Panc1 (cell line): ENCODE results near the gene MAEA. TPM values are rescaled to one million over a fixed set of nuclear protein-coding genes. Genes with fewer than 3 reads are reported as not detected.

Experiments
- ATAC-seq: fragments of 200-7000 bp; cut with Tn5 transposase; 2 replicates; pipeline ENCODE4 v1.9.1; 2020; ENCODE audit warnings: mild to moderate bottlenecking, moderate library complexity
- BruUV-seq: library from RNA; stranded (reverse); fragments of 400-500 nt; replicated peaks from 2 replicates; lab custom pipeline; 2021; lab: Mats Ljungman, UMichigan
- CTCF ChIA-PET: fragments of 300-600 bp; sonication (Branson Sonifier 250); formaldehyde crosslinking; loops from one replicate; lab custom pipeline; 2022; ENCODE audit warnings: antibody characterized with exemption; lab: Charles Lee
- POLR2A ChIA-PET: fragments of 300-600 bp; sonication (Branson Sonifier 250); formaldehyde crosslinking; loops from one replicate; lab custom pipeline; 2022; ENCODE audit warnings: antibody characterized with exemption; lab: Charles Lee
- DNase-seq: peaks from one replicate; pipeline ENCODE4 v3.0.0-alpha.2; 2010; ENCODE audit warnings: low read depth, low spot score
- H3K27ac ChIP-seq: 2 replicates; pipeline ENCODE4 v1.5.1; 2011; ENCODE audit warnings: mild to moderate bottlenecking, low read length, inconsistent platforms
- H3K27me3 ChIP-seq: fragments of 200-500 bp; sonication (Bioruptor generic); 2 replicates; pipeline ENCODE4 v1.6.0; 2014; ENCODE audit warnings: low read length, inconsistent platforms; ENCODE audit not compliant: control insufficient read depth, insufficient read depth
- H3K36me3 ChIP-seq: fragments of 200-500 bp; sonication (Bioruptor generic); 2 replicates; pipeline ENCODE4 v1.5.1; 2014; ENCODE audit warnings: inconsistent platforms, mild to moderate bottlenecking, low read length, moderate library complexity; ENCODE audit not compliant: control insufficient read depth, insufficient read depth
- H3K4me1 ChIP-seq: 2 replicates; pipeline ENCODE4 v1.5.1; 2011; ENCODE audit warnings: inconsistent platforms, mild to moderate bottlenecking, low read length, moderate library complexity; ENCODE audit not compliant: control insufficient read depth, insufficient read depth
- H3K4me3 ChIP-seq, 2 experiments: 2 replicates each; pipeline ENCODE4 v1.5.1; 2011 to 2012; ENCODE audit warnings: low read depth in 2 of 2, low read length in 2 of 2, mild to moderate bottlenecking in 2 of 2, inconsistent platforms in 1 of 2, moderate library complexity in 1 of 2
- H3K9me3 ChIP-seq: fragments of 200-500 bp; sonication (Bioruptor generic); 2 replicates; pipeline ENCODE4 v1.5.1; 2014; ENCODE audit warnings: low read depth, mild to moderate bottlenecking, inconsistent platforms, low read length, moderate library complexity; ENCODE audit not compliant: control insufficient read depth, insufficient read depth
- CTCF ChIP-seq: fragments of 450-650 bp; IDR thresholded peaks from 2 replicates; pipeline ENCODE4 v1.5.1; 2017; ENCODE audit warnings: mild to moderate bottlenecking
- POLR2AphosphoS5 ChIP-seq: IDR thresholded peaks from 2 replicates; pipeline ENCODE4 v1.6.1; 2012; ENCODE audit warnings: mild to moderate bottlenecking, low read depth, low read length, moderate library complexity
- SIN3A ChIP-seq: IDR thresholded peaks from 2 replicates; pipeline ENCODE4 v1.6.1; 2012; ENCODE audit warnings: low read depth, mild to moderate bottlenecking, low read length, moderate library complexity, borderline replicate concordance; ENCODE audit not compliant: insufficient read depth
- TCF7L2 ChIP-seq: IDR thresholded peaks from 2 replicates; pipeline ENCODE4 v1.6.1; 2011; ENCODE audit warnings: mild to moderate bottlenecking, low read depth, low read length, inconsistent platforms
- in situ Hi-C: cut with HindIII; loops from 2 replicates; pipeline ENCODE4 v1.10.0; 2016; ENCODE audit warnings: low sequenced_read_pairs, low pct_unique_long_range_greater_than_20kb
- intact Hi-C: fragments of 100-400 bp; cut with micrococcal nuclease; formaldehyde crosslinking; loops from one replicate; pipeline ENCODE4 v1.10.0; 2022; ENCODE audit not compliant: unreplicated experiment
- total RNA-seq: library from RNA; stranded (reverse); gene quantifications from one replicate; pipeline ENCODE4 v1.2.1, GENCODE V29; 2021; ENCODE audit not compliant: unreplicated experiment
- TF ChIP-seq, protein P1 (sequence below), 2 experiments: IDR thresholded peaks; 2 replicates each; pipeline ENCODE4 v1.6.1; 2011 to 2012; ENCODE audit warnings: low read depth in 2 of 2, control low read depth in 1 of 2, low read length in 1 of 2, mild to moderate bottlenecking in 1 of 2, moderate library complexity in 1 of 2; ENCODE audit not compliant: insufficient read depth in 1 of 2

Gene MAEA
- total RNA-seq, 1 experiment from 2014 or later, result 62.3 TPM

GRCh38 chr4:1299301-1299860, 9.7 kb downstream of the MAEA start:
- TF ChIP-seq SIN3A (no peak), POLR2AphosphoS5 (no peak), TCF7L2 (no peak), CTCF (no peak)
- TF ChIP-seq, protein P1, sequence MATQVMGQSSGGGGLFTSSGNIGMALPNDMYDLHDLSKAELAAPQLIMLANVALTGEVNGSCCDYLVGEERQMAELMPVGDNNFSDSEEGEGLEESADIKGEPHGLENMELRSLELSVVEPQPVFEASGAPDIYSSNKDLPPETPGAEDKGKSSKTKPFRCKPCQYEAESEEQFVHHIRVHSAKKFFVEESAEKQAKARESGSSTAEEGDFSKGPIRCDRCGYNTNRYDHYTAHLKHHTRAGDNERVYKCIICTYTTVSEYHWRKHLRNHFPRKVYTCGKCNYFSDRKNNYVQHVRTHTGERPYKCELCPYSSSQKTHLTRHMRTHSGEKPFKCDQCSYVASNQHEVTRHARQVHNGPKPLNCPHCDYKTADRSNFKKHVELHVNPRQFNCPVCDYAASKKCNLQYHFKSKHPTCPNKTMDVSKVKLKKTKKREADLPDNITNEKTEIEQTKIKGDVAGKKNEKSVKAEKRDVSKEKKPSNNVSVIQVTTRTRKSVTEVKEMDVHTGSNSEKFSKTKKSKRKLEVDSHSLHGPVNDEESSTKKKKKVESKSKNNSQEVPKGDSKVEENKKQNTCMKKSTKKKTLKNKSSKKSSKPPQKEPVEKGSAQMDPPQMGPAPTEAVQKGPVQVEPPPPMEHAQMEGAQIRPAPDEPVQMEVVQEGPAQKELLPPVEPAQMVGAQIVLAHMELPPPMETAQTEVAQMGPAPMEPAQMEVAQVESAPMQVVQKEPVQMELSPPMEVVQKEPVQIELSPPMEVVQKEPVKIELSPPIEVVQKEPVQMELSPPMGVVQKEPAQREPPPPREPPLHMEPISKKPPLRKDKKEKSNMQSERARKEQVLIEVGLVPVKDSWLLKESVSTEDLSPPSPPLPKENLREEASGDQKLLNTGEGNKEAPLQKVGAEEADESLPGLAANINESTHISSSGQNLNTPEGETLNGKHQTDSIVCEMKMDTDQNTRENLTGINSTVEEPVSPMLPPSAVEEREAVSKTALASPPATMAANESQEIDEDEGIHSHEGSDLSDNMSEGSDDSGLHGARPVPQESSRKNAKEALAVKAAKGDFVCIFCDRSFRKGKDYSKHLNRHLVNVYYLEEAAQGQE (IDR thresholded peaks at IDR 0.05; ENCODE audit: insufficient read depth in 1 of 2, low read depth in 2 of 2, low read length in 1 of 2), result no peak
- Histone ChIP-seq H3K36me3 (0 out of 2 replicates have a peak, but pooled peaks cover 3% of the 10 kb centered on the region), H3K9me3 (no peaks in the 10 kb centered on the region), H3K4me1 (peaks cover 6% of the 10 kb centered on the region), H3K4me3 (no peak overlapping the region), H3K27ac (no peak overlapping the region), H3K27me3 (no peaks in the 10 kb centered on the region)
- no peak for DNase-seq
- CTCF ChIA-PET, result no interaction called here
- no peak for ATAC-seq
- intact Hi-C loops (no loop called here), in situ Hi-C loops (no loop called here)
- BruUV-seq, result no TSS peak
- POLR2A ChIA-PET, result no interaction called here

DNA sequence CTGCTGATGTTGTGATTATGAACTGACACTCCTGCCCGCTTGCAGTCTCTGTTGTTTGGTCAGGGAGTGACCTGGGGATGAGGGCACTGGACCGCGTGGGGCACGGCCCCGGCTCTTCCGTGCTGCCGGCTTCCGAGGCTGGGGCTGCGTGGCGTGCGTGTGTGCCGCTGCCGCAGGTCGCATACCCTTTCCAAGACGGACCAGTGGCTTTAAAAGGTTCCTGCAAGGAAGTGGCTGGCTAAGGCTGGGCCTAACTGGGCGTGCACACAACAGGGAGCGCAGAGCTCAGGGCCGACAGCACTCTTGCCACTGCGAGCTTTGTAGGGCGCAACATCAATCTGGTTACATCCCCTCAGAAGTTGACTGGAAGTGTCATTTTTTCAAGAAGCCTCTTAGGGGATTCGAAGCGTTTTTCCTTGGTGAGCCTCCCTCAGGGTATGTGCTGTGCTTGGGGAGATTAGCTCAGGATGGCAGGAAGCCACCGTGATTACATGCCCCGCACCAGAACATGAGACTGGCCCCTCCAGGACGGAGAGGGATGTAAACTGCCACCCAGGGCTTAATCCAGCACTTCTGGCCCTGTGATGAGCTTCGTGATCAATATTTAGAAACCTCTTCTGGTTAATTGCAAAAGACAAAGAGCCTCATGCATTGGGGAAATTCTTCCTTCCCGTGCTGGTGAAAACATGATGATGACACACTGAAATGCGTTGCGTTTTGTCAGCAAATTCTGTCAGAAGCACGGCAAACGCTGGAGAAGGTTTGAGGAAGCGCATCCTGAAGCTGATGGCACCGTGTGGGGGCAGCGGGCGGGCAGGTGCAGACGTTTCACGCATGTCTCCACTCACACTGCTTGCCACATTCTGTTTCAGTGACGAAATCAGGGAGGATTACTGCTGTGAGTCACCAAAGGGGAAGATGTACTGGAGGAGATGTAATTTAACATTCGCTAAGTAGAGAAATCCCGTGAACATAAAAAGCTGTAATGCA, 11.1 kb downstream of the MAEA start:
- H3K27ac ChIP-seq, result no peak overlapping the region
- CTCF ChIA-PET, result no interaction called here
- ATAC-seq, result no peak

More for the DNA sequence above, 11.1 kb downstream of the MAEA start:
- Histone ChIP-seq H3K4me1 (no peaks in the 10 kb centered on the region), H3K27me3 (no peaks in the 10 kb centered on the region), H3K4me3 (no peak overlapping the region), H3K36me3 (0 out of 2 replicates have a peak, but pooled peaks cover 3% of the 10 kb centered on the region), H3K9me3 (no peaks in the 10 kb centered on the region)
- TF ChIP-seq CTCF, result no peak
- TF ChIP-seq, protein P1 (IDR thresholded peaks at IDR 0.05; ENCODE audit: insufficient read depth in 1 of 2, low read depth in 2 of 2, low read length in 1 of 2), result no peak
- no peak for TF ChIP-seq TCF7L2
- no peak for TF ChIP-seq POLR2AphosphoS5
- no peak for TF ChIP-seq SIN3A
- no peak for DNase-seq
- POLR2A ChIA-PET, result no interaction called here
- in situ Hi-C loops (no loop called here), intact Hi-C loops (no loop called here)
- no TSS peak for BruUV-seq
